Mesothelial cell of epicardium (in vitro differentiated cells): ENCODE data around the gene PTCRA. TPM values are rescaled to one million over a fixed set of nuclear protein-coding genes. Genes with fewer than 3 reads are reported as not detected.
"Not testable (repeated sequence)": the region's sequence is repeated elsewhere in the genome, so short reads cannot be mapped to it uniquely, and the experiment has no call there.

Source experiments
- DNase-seq, 2 experiments: peaks; one replicate each; pipeline ENCODE4 v3.0.0; 2021; ENCODE audit warnings: low spot score in 2 of 2; ENCODE audit not compliant: unreplicated experiment in 2 of 2
- H3K27ac Mint-ChIP-seq: 2 replicates; pipeline ENCODE4 v1.8.0; 2021; ENCODE audit warnings: mixed read lengths
- H3K27me3 Mint-ChIP-seq: 2 replicates; pipeline ENCODE4 v1.8.0; 2021; ENCODE audit warnings: low read depth, mixed read lengths
- H3K36me3 Mint-ChIP-seq: 2 replicates; pipeline ENCODE4 v1.8.0; 2021; ENCODE audit warnings: mixed read lengths
- H3K4me1 Mint-ChIP-seq: 2 replicates; pipeline ENCODE4 v1.8.0; 2021; ENCODE audit warnings: mixed read lengths
- H3K4me3 Mint-ChIP-seq: 2 replicates; pipeline ENCODE4 v1.8.0; 2021; ENCODE audit warnings: mild to moderate bottlenecking, moderate library complexity, mixed read lengths
- H3K9me3 Mint-ChIP-seq: 2 replicates; pipeline ENCODE4 v1.8.0; 2021; ENCODE audit warnings: mixed read lengths
- CTCF ChIP-seq: fragments of 200-600 bp; sonication (generic); IDR thresholded peaks from one replicate; pipeline ENCODE4 v1.5.0; 2021; ENCODE audit warnings: antibody characterized with exemption; ENCODE audit not compliant: unreplicated experiment
- total RNA-seq: library from RNA; stranded (reverse); gene quantifications from 3 replicates; pipeline ENCODE4 v1.2.1, GENCODE V29; 2021

PTCRA gene
- total RNA-seq, 1 donor from 2014 or later: not detected

- Mint-ChIP-seq H3K27ac (no peak overlapping the region), H3K4me1 (no peaks in the 10 kb centered on the region), H3K9me3 (no peaks in the 10 kb centered on the region), H3K27me3 (no peaks in the 10 kb centered on the region), H3K36me3 (peaks cover 25% of the 10 kb centered on the region), H3K4me3 (no peak overlapping the region)
- no peak for TF ChIP-seq CTCF
- no peak for DNase-seq
Observed at GRCh38 chr6:42939810-42940167, 23.9 kb downstream of the PTCRA start.

- no peak overlapping the region for H3K27ac Mint-ChIP-seq
- peaks cover 25% of the 10 kb centered on the region for H3K36me3 Mint-ChIP-seq
Observed at GRCh38 chr6:42940493-42941045, 24.7 kb downstream of the PTCRA start.

GRCh38 chr6:42941356-42941755, 25.5 kb downstream of the PTCRA start:
- H3K9me3 Mint-ChIP-seq, H3K27ac Mint-ChIP-seq, H3K4me1 Mint-ChIP-seq, H3K27me3 Mint-ChIP-seq, DNase-seq, H3K4me3 Mint-ChIP-seq: not testable (repeated sequence)
- H3K36me3 Mint-ChIP-seq: peaks cover 19% of the 10 kb centered on the region

More at GRCh38 chr6:42940493-42941045, 24.7 kb downstream of the PTCRA start:
- no peak for TF ChIP-seq CTCF
- Mint-ChIP-seq H3K4me3 (no peak overlapping the region), H3K4me1 (no peaks in the 10 kb centered on the region), H3K27me3 (no peaks in the 10 kb centered on the region), H3K9me3 (no peaks in the 10 kb centered on the region)
- DNase-seq: no peak

GRCh38 chr6:42942444-42942843, 26.6 kb downstream of the PTCRA start:
- H3K36me3 Mint-ChIP-seq: peaks cover 14% of the 10 kb centered on the region
- H3K4me1 Mint-ChIP-seq: no peaks in the 10 kb centered on the region
- no peak overlapping the region for H3K4me3 Mint-ChIP-seq
- no peak for TF ChIP-seq CTCF
- no peaks in the 10 kb centered on the region for H3K27me3 Mint-ChIP-seq
- no peaks in the 10 kb centered on the region for H3K9me3 Mint-ChIP-seq
- no peak overlapping the region for H3K27ac Mint-ChIP-seq
- no peak for DNase-seq

- no peak overlapping the region for H3K27ac Mint-ChIP-seq
- no peak overlapping the region for H3K4me3 Mint-ChIP-seq
- no peaks in the 10 kb centered on the region for H3K9me3 Mint-ChIP-seq
- DNase-seq: no peak
- H3K36me3 Mint-ChIP-seq: peaks cover 6% of the 10 kb centered on the region
- no peaks in the 10 kb centered on the region for H3K27me3 Mint-ChIP-seq
- no peaks in the 10 kb centered on the region for H3K4me1 Mint-ChIP-seq
- no peak for TF ChIP-seq CTCF
Observed at GRCh38 chr6:42947950-42948349, 32.1 kb downstream of the PTCRA start.

GRCh38 chr6:42952389-42952788, 36.5 kb downstream of the PTCRA start:
- Mint-ChIP-seq H3K4me1 (no peaks in the 10 kb centered on the region), H3K27me3 (no peaks in the 10 kb centered on the region), H3K4me3 (no peak overlapping the region), H3K9me3 (no peaks in the 10 kb centered on the region), H3K36me3 (peaks cover 2% of the 10 kb centered on the region), H3K27ac (no peak overlapping the region)
- TF ChIP-seq CTCF: no peak
- no peak for DNase-seq

- H3K27ac Mint-ChIP-seq, H3K27me3 Mint-ChIP-seq, H3K4me1 Mint-ChIP-seq, DNase-seq, H3K36me3 Mint-ChIP-seq, H3K4me3 Mint-ChIP-seq, H3K9me3 Mint-ChIP-seq: not testable (repeated sequence)
Observed at GRCh38 chr6:42954405-42954804, 38.6 kb downstream of the PTCRA start.
